ENCODE results near the gene VMP1.

DNA sequence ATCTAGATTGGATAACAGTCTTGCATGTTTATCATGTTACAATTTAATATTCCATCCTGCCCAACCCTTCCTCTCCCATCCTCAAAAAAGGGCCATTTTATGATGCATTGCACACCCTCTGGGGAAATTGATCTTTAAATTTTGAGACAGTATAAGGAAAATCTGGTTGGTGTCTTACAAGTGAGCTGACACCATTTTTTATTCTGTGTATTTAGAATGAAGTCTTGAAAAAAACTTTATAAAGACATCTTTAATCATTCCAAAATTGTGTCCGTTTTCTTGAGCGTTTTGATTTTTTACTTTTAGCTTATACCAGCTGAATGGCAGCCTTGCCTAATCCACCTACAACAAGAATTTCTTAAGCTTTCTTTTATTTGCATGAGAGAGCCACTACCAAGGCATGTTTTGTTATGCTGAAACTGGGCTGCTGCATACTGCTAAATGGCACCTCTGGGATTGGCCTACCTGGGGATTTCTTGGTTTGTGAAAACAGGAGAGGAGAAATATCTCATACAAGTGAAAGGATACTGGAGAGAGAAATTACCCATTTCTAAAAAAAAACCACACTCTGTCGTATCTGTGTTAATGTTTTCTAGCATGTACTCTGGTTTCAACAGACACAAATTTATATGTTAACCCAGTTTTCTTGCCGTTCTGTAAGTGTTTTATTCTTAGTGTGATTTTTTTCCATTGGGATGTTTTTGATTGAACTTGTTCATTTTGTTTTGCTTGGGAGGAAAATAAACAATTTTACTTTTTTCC, 133.1 kb downstream of the VMP1 start:
- TF ChIP-seq CREB1 (IDR thresholded peaks at IDR 0.05; ENCODE audit: low read depth) (no peak), EP300 (IDR thresholded peaks at IDR 0.05; ENCODE audit: borderline replicate concordance) (no peak), TEAD4 (IDR thresholded peaks at IDR 0.05) (no peak), TCF12 (IDR thresholded peaks at IDR 0.05; ENCODE audit: low read depth) (no peak), YY1 (IDR thresholded peaks at IDR 0.05; ENCODE audit: low read depth) (no peak), RAD21 (IDR thresholded peaks at IDR 0.05; ENCODE audit: low read depth) (no peak), TAF1 (IDR thresholded peaks at IDR 0.05; ENCODE audit: low read depth) (no peak), FOXM1 (IDR thresholded peaks at IDR 0.05; ENCODE audit: borderline replicate concordance, low read depth) (no peak), ZBTB7A (IDR thresholded peaks at IDR 0.05; ENCODE audit: low read depth) (no peak)
- TF ChIP-seq, protein P1, sequence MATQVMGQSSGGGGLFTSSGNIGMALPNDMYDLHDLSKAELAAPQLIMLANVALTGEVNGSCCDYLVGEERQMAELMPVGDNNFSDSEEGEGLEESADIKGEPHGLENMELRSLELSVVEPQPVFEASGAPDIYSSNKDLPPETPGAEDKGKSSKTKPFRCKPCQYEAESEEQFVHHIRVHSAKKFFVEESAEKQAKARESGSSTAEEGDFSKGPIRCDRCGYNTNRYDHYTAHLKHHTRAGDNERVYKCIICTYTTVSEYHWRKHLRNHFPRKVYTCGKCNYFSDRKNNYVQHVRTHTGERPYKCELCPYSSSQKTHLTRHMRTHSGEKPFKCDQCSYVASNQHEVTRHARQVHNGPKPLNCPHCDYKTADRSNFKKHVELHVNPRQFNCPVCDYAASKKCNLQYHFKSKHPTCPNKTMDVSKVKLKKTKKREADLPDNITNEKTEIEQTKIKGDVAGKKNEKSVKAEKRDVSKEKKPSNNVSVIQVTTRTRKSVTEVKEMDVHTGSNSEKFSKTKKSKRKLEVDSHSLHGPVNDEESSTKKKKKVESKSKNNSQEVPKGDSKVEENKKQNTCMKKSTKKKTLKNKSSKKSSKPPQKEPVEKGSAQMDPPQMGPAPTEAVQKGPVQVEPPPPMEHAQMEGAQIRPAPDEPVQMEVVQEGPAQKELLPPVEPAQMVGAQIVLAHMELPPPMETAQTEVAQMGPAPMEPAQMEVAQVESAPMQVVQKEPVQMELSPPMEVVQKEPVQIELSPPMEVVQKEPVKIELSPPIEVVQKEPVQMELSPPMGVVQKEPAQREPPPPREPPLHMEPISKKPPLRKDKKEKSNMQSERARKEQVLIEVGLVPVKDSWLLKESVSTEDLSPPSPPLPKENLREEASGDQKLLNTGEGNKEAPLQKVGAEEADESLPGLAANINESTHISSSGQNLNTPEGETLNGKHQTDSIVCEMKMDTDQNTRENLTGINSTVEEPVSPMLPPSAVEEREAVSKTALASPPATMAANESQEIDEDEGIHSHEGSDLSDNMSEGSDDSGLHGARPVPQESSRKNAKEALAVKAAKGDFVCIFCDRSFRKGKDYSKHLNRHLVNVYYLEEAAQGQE (IDR thresholded peaks at IDR 0.05; ENCODE audit: low read depth) = no peak
- TF ChIP-seq, protein P2, sequence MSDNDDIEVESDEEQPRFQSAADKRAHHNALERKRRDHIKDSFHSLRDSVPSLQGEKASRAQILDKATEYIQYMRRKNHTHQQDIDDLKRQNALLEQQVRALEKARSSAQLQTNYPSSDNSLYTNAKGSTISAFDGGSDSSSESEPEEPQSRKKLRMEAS (IDR thresholded peaks at IDR 0.05) = no peak
